HT-29 (cell line): ENCODE results near the gene KLK11. TPM values are rescaled to one million over a fixed set of nuclear protein-coding genes. Genes with fewer than 3 reads are reported as not detected.
"Not testable (repeated sequence)": the region's sequence is repeated elsewhere in the genome, so short reads cannot be mapped to it uniquely, and the experiment has no call there.

ENCODE experiments used
- DNase-seq: peaks from one replicate; pipeline ENCODE4 v3.0.0-alpha.2; 2015; ENCODE audit warnings: low spot score
- total RNA-seq: library from RNA; depleted of rRNA; stranded (reverse); fragments of >200 nt; shearing (Covaris generic); gene quantifications from 2 replicates; pipeline ENCODE4 v1.2.3, GENCODE V29; 2014

The KLK11 gene
- total RNA-seq, 1 experiment from 2014 or later, result 138 TPM

- no peak for DNase-seq
Measured at GRCh38 chr19:51006406-51006805, 20.0 kb downstream of the KLK11 start.

DNA sequence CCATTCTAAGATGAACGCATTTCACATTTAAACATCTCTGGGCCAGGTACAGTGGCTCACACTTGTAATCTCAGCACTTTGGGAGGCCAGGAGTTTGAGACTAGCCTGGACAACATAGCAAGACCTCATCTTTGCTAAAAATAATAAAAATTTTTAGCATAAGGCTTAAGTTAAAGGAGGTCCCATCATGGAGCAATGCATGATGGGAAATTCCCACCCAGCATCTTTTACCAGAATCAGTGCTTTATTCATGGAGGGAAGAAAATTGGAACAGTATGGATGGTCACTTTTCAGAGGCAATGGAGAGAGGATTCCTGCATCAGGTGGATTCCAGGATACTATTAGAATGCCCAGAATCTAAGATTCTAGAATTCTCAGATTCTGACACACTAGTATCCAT, 21.2 kb downstream of the KLK11 start:
- no peak for DNase-seq

- no peak for DNase-seq
Measured at GRCh38 chr19:51003316-51003715, 23.1 kb downstream of the KLK11 start.

GRCh38 chr19:51002542-51003311, 23.7 kb downstream of the KLK11 start:
- peak; percentile 100 for DNase-seq

GRCh38 chr19:51002089-51002532, 24.3 kb downstream of the KLK11 start:
- DNase-seq, result no peak

DNA sequence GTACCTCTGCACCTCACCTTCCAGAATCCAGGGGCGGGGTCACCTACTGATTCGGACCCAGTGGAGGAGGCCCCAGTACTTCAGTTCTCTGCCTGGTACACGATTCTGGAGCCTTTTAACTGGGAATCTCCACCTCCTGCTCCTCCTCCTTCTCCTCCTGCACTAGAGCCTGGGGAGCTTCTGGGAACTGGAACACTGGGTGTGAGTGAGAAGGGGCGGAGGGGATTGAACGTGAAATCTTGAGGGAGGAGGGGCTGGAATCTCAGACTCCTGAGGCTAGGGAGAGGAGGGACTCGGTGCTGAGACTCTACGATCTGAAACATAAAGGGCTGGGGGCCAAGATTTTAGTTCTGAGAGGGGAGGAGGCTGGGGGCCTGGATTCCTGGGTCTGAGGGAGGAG, 24.9 kb downstream of the KLK11 start, which contains the start of gene KLK8:
Gene KLK8 (minus strand): TSS at position 90 of the 400 bp plus-strand sequence. CDS start 437 bp downstream, outside the sequence.
- DNase-seq, result peak; percentile 51

DNA sequence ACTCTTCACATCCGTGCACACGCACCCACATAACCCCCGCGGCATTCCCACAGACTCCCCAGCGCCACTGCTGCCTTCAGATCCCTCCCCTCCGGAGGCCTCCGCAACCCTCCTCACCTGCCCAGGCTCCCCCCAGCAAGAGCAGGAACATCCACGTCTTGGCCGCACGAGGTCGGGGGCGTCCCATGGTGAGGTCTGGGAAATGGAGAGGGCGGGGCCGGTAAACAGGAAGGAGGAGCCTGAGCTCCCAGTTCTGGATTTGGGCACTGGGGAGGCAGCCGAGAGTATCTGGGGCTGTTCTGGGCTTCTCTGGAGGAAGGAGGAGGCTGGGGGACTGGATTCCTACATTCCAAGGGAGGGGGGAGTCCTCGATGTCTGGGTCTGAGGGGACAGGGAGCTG, 25.4 kb downstream of the KLK11 start:
- no peak for DNase-seq

GRCh38 chr19:51000426-51000825, 26.0 kb downstream of the KLK11 start:
- no peak for DNase-seq

- DNase-seq, result no peak
Measured at GRCh38 chr19:50998686-50999085, 27.7 kb downstream of the KLK11 start.

DNA sequence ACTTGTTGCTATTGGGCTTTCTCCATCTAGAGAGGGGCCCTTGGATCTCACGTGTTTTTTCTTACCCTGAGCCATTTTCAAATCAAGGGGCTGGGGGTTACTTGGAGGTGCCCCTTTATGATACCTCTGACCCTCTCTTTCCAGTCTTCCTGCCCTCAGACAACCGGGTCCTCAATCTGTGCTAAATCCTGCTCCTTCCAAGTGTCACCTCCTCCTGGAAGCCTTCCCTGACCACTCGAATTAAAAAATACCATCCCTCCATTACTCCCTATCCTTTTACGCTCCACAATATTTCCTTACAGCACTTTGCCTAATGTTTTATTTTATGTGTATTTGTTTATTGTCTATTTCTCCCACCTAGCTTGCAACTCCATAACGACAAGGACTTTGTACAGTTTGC, 28.4 kb downstream of the KLK11 start:
- no peak for DNase-seq

DNA sequence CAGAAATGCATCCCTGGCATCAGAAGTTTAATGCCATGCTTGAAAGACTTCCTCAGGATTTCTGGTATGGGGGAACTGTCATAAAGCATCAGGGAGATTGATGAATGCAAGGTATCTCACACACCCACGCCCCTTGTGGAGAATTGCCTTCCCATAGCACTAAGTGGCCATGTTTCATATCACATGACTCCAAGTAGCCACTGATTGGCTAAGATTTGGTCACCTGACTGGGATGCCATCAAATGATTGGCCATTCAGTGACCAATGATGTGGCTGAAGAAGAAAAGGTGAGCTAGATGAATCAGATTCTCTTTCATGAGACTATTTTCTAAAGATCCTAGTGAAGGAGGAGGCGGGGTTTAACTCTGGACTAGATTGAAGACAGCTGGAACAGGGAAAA, 32.3 kb downstream of the KLK11 start:
- DNase-seq, result no peak

DNA sequence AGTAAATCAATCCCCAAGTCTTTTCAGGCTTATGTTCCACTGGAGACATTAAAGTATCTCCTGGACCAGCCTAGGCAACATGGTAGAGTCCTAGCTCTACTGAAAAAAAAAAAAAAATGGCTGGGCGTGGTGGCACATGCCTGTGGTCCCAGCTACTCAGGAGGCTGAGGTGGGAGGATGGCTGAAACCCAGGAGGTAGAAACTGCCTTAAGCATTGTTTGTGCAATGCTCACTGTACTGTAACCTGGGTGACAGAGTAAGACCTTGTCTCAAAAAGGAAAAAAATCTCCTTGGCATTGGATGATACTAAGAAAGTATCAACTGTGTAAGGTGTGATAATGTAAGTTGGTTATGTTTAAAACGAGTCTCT, 33.8 kb downstream of the KLK11 start:
- DNase-seq, result no peak

- not testable (repeated sequence) for DNase-seq
Measured at GRCh38 chr19:50984416-50984815, 42.0 kb downstream of the KLK11 start.

DNA sequence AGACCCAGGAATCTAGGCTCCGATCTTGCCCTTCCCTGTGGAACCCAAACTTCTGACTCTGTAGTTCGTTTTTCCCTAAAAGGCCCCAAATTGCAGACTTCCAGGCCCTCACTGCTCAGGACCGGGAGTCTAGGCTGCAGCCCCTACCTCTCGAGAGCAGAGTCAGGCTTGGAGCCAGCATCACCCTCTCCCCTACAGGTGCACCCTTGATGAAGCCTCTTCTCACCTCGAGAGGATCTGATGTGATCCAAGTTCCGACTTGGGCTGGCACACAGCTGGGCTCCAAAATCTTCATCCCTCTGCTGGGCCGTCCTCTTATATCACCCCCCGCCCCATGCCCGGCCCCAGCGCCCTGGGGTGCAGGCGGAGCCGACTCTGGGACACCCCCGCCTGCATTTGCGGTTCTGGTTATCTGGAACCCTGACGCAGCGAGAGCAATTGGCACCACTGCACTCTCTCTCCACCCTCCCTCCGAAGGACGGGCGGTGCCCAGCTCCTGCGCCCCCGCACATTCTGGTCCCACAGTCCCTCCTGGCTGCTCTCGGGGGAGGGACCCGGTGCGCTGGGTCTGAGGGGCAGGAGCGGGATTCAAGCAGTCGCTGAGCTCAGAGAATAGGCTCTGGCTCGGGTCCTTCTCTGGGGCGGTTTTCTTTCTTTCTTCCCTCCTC, 42.7 kb downstream of the KLK11 start, which contains the start of gene KLK7:
Gene KLK7 (minus strand): TSS at position 293 of the 668 bp plus-strand sequence. CDS start 1,518 bp downstream, outside the sequence.
- no peak for DNase-seq

- DNase-seq, result no peak
Measured at GRCh38 chr19:50982186-50982585, 44.2 kb downstream of the KLK11 start.

DNA sequence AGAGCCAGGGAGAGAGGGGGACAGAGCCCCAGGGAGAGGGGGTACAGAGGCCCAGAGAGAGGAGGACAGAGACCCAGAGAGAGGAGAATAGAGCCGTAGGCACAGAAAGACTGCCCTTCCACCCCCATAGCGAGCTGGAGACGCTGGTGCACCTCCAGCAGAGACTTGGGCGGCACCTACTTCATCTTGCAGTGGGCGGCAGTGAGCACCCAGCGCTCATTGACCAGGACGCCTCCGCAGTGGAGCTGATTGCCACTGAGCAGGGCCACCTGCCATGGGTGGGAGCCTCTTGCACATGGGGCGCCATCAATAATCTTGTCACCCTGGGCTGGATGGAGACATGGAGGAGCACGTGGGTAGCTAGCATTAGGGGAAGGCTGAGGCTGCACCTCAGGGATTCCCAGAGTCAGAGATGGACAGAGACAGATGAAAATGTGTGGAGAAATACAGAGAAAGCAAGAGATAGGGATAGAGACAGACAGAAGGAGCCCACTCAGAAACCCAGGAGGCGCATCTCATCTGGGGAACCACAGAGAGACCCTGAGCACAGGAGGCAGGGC, 44.7 kb downstream of the KLK11 start:
- DNase-seq, result no peak

GRCh38 chr19:50980208-50980607, 46.2 kb downstream of the KLK11 start:
- peak; percentile 1 for DNase-seq

DNA sequence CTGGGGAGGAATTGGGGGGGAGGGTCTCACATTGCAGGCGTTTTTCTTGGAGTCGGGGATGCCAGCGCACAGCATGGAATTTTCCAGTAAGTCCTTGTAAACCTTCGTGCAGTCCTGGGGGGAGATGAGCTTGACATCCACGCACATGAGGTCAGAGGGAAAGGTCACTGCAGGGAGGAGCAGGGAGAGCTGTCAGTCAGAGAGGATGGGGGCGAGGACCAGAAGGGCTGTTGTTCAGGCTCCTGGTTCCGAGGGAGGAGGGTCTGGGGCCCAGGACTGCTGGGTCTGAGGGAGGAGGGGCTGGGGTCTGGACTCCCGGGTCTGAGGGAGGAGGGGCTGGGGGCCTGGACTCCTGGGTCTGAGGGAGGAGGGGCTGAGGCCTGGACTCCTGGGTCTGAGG, 46.7 kb downstream of the KLK11 start:
- DNase-seq, result peak; percentile 0

DNA sequence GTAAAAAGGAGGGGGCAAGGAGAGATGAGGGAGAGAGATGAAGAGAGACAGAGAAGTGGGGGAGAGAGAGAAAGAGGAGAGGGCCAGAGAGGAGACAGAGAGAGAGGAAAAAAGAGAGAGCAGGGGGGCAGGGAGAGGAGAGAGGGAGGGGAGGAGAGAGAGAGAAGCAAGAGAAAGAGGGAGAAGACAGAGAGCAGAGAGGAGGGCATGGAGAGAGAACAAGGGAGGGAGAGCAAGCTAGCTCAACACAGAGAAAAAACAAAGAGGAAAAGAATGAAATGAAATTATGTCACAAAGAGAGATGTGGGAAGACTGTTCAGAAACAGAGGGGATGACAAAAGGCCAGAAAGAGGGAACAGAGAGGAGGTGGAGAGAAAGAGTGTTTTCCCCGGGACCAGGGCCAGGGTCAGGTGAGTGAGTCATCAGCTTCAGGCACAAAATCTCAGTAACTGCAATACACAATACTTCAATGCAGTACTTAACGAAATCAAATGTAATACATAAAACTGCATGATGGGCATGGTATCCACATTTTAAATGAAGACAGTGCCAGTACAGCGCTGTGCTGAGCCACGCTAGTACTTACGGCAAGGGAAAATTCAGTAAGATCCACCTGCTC, 47.5 kb downstream of the KLK11 start:
- peak; percentile 7 for DNase-seq

DNA sequence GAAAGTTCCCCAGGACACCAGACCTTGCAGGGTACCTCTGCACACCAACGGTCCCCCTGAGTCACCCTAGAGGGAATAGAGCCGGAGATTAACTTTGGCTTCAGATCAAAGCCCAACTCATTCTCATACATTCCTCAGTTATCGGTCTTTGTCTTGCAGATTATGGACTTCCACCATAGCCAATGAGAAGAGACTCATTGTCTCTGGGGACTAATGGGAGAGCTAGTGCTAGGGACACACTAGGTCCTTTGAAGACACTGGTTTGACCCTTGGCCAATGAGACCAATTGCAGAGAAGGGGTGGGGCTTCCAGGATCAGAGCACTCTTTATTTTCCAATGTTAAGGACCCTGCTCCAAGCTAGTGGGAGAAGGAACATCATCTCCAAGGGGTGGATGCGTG, 48.8 kb downstream of the KLK11 start:
- DNase-seq, result peak; percentile 0

GRCh38 chr19:50975766-50976165, 50.6 kb downstream of the KLK11 start:
- peak; percentile 99 for DNase-seq
